HG03469 (cell line): ENCODE data around the gene KNG1.
"Not testable (repeated sequence)": the region's sequence is repeated elsewhere in the genome, so short reads cannot be mapped to it uniquely, and the experiment has no call there.

Experiments
- ATAC-seq: cut with Tn5 transposase; IDR thresholded peaks from one replicate; pipeline ENCODE4 v1.9.1; 2021; ENCODE audit warnings: mild to moderate bottlenecking, moderate library complexity, moderate number of reproducible peaks; ENCODE audit not compliant: unreplicated experiment

The KNG1 gene

GRCh38 chr3:186717039-186717457 is at the start of gene KNG1:
Gene KNG1, plus strand, starts transcription at chr3:186717359. Its CDS starts 184 bp downstream, at chr3:186717543.
- ATAC-seq = no peak

DNA sequence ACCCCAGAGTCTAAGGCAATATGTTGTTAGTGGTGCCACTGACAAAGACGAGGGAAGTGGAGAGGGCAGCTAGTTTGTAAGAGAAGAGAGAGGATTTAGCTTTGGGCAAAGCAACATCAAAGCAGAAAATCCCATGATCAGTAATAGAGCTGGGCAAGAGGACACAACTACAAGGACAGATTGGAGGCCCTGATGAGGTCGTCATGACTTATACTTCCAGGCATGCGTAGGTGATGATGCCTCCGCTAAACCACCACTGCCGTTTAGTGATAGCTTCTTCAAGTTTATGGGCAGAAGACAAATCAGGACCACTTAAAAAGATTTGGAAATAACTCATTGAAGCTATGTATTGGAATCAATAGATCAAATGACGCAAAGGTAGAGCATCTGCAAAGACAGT is 48.7 kb upstream of the KNG1 start:
- ATAC-seq = no peak

GRCh38 chr3:186669378-186670084 is 47.6 kb upstream of the KNG1 start:
- ATAC-seq = no peak

DNA sequence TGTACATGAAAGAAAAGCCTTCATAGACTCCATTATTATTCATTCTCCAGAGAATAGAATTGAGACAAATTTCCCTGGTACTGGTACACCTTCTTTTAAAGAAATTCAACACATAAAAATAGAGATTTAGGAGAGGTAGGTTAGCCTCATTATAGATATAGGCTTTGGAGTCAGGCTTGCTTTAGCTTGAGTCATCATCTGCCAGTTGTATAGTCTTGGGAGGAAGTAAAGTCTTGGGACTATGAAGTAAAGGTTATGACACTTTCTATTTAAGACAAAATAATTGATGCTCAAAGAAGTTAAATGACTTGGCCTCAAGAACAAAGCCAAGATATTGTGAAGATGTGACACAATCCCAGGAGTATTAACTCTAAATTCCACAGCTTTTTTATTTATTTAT is 47.0 kb upstream of the KNG1 start:
- no peak for ATAC-seq

- ATAC-seq = no peak
Observed at GRCh38 chr3:186671051-186671450, 46.1 kb upstream of the KNG1 start.

GRCh38 chr3:186678604-186679003 is 38.6 kb upstream of the KNG1 start:
- no peak for ATAC-seq

DNA sequence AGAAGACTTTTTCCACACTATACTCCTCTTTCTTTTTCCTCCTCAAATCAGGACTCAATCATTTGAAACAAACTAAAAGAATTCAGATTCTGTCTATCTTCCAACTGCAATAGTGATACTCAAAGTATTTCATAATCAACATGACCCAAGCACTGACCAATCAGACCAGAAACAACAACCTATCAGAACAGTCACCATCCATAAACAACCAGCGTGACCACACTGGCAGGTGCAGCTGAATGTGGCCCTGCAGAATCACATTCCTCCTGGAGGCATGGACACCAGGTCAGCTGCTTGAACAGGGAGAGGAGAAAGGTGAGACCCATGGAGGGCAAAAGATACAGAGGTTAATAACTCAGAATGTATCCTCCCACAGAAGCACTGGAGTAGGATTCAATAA is 38.0 kb upstream of the KNG1 start:
- no peak for ATAC-seq

DNA sequence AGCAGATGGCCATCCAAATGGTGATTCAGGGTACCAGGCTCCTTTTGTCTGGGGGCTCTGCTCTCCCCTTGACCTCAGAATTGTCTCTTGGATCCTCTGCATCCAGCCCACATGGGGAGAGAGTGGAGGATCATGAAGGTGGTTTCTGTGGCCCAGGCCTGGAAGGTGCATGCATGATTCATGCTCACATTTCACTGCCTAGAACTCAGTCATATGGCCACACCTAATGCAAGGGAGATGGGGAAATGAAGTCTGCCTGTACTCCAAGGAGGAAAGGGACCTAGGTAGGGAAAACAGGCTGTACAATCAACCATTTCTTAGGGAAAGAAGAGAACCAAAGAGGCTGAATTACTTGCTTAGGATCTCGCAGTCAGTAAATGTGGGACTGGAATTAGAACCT is 36.3 kb upstream of the KNG1 start:
- ATAC-seq = no peak

DNA sequence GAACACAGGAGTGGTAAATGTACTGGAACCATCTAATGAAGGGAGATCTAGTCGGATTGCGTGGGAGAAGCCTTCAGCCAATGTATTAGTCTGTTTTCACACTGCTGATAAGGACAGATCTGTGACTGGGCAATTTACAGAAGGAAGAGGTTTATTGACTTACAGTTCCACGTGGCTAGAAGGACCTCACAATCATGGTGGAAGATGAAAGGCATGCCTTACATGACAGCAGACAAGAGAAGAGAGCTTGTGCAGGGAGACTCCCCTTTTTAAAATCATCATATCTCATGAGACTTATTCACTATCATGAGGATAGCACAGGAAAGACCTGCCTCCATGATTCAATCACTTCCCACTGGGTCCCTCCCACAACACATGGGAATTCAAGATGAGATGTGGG is 34.3 kb upstream of the KNG1 start:
- ATAC-seq = no peak

- ATAC-seq = no peak
Observed at GRCh38 chr3:186683979-186684378, 33.2 kb upstream of the KNG1 start.

- not testable (repeated sequence) for ATAC-seq
Observed at GRCh38 chr3:186686475-186686874, 30.7 kb upstream of the KNG1 start.

GRCh38 chr3:186687120-186687651 is 30.0 kb upstream of the KNG1 start:
- no peak for ATAC-seq

- not testable (repeated sequence) for ATAC-seq
Observed at GRCh38 chr3:186690304-186690703, 26.9 kb upstream of the KNG1 start.

DNA sequence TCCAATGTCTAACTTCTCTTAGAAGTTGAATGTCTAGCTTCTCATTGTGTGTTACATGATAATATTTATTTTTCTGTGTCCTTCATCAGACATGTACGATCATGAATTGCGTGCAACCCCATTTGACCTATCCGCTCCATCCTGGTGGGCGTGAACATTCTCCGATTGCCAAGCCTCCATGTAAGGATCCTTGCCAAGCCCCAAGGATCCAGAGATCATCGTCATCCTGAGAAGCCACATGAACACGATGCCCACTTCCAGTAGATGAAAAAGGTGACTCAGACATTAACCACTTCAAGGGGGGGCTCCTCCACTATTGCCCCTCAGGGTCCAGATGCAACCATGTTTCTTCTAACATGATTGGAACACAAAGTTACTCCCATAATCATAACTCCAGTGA is 25.5 kb upstream of the KNG1 start:
- no peak for ATAC-seq

DNA sequence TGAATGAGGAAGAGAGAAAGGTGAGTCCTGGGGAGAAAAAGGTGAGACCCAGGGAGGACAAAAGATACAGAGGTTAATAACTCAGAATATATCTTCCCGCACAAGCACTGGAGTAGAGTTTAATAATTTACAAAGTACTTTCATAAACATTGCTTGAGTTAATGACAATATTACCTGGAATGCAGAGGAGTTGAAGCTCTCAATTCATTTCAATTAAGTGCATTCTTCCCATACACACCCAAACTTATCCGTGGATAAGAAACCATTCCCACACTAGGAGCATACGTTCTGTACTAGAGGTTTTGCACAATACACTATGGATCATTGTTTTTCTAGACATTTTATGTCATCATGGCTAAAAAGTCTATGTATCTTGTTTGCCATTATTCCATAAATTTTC is 23.3 kb upstream of the KNG1 start:
- ATAC-seq = no peak

- ATAC-seq = no peak
Observed at GRCh38 chr3:186694288-186695032, 22.7 kb upstream of the KNG1 start.

DNA sequence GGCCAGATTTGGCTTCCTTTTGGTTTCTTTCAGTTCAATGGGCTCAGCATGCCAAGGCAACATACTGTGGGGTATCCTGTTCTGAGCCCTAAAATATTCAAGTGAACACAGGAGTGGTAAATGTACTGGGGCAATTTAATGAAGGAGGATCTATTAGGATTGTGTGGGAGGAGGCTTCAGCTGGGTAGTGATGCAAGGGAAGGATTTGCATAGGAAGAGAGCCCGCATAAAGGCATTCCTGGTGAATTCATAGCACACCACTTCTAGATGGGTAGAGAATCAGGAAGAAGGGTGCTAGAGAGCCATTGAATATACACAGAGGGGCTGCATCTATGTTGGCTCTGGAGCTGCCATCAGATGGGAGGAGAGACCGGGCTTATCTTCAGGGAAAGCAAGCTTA is 20.6 kb upstream of the KNG1 start:
- no peak for ATAC-seq

GRCh38 chr3:186697510-186697909 is 19.6 kb upstream of the KNG1 start:
- no peak for ATAC-seq

DNA sequence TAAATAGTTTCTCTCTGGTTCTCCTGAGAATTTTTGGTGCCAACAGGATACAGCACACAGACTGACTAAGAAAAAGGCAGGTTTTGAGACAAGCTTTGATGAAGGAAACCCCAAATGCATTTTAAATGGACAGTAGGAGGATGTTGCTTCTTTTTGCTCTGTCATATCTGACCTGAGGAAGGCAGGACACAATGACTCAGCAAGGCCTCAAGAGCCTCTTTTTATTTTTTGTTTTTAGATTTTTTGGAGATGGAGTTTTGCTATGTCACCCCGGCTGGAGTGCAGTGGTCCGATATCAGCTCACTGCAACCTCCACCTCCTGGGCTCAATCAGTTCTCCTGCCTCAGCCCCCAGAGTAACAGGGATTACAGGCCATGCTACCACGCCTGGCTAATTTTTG is 16.9 kb upstream of the KNG1 start:
- ATAC-seq = no peak

- not testable (repeated sequence) for ATAC-seq
Observed at GRCh38 chr3:186702451-186702850, 14.7 kb upstream of the KNG1 start.

DNA sequence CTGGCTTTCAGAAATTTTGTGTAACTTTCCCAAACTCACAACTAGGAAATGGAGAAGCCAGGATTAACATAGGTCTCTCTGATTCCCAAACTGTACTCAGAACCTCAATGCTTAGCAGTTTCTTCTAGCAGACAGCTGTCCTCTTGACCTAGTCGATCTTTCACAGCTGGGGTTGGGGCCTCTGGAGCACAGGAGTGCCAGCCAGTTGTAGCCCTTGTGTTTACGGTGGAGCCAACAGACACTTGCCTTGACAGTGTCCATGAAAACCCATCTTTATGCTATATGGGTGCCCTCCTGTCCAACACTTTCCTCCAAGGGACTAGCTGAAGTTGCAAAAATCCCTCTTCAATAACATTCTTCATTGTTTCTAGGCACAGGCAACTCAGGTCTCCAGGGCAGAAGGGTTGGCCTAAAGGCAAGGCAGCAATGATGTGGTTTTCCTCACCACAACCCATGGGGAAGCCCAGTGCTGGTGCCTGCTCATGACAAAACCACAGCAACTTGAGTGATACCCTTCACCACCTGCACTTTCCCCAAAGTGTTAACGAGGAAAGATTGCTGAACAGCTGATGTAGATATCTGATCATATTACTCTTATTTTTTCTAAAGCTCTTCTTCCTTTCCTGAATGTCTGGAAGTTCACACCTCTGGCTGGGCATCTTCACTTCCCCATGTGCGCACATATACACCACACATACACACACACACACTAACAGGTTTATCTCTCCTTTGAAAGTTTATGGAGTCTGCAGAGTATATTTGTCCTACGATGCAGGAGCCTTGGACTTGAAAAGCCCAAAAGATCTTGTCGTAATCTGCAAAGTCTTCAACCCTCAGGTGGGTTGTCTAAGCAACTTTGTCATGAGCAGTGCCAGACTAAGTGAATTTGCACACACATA is 11.0 kb upstream of the KNG1 start:
- peak; percentile 92 for ATAC-seq
